Naive B cell (primary cell): ENCODE data around the gene ZNF479. TPM values are rescaled to one million over a fixed set of nuclear protein-coding genes. Genes with fewer than 3 reads are reported as not detected.
"Not testable (repeated sequence)": the region's sequence is repeated elsewhere in the genome, so short reads cannot be mapped to it uniquely, and the experiment has no call there.

ENCODE experiments used
- ATAC-seq, 2 donors: fragments of 150-1000 bp; cut with Tn5 transposase; 2 replicates each; pipeline ENCODE4 v1.10.0; 2021; ENCODE audit warnings: low read depth in 2 of 2, mild to moderate bottlenecking in 2 of 2, moderate library complexity in 2 of 2
- DNase-seq: peaks from one replicate; pipeline ENCODE4 v3.0.0; 2022
- H3K27ac Mint-ChIP-seq, 6 donors: one replicate each; pipeline ENCODE4 v1.8.0; 2020 to 2022; ENCODE audit warnings: mild to moderate bottlenecking in 6 of 6, mixed read lengths in 6 of 6, moderate library complexity in 5 of 6, inconsistent platforms in 2 of 6
- H3K27me3 Mint-ChIP-seq, 3 donors: one replicate each; pipeline ENCODE4 v1.8.0; 2021 to 2022; ENCODE audit warnings: mixed read lengths in 3 of 3, mild to moderate bottlenecking in 1 of 3
- H3K36me3 Mint-ChIP-seq, 2 donors: one replicate each; pipeline ENCODE4 v1.8.0; 2020 to 2022; ENCODE audit warnings: mixed read lengths in 2 of 2, inconsistent platforms in 1 of 2, mild to moderate bottlenecking in 1 of 2
- H3K4me1 Mint-ChIP-seq, 3 donors: one replicate each; pipeline ENCODE4 v1.8.0; 2020 to 2022; ENCODE audit warnings: mixed read lengths in 3 of 3, inconsistent platforms in 1 of 3, mild to moderate bottlenecking in 1 of 3, moderate library complexity in 1 of 3
- H3K4me3 Mint-ChIP-seq, 8 donors: one replicate each; pipeline ENCODE4 v1.8.0; 2020 to 2022; ENCODE audit warnings: mild to moderate bottlenecking in 8 of 8, mixed read lengths in 8 of 8, moderate library complexity in 8 of 8, inconsistent platforms in 2 of 8
- H3K9me3 Mint-ChIP-seq, 7 donors: one replicate each; pipeline ENCODE4 v1.8.0; 2020 to 2022; ENCODE audit warnings: mixed read lengths in 7 of 7, mild to moderate bottlenecking in 5 of 7, inconsistent platforms in 2 of 7, moderate library complexity in 1 of 7
- polyA plus RNA-seq, 6 donors: library from polyadenylated mRNA; unstranded; fragments of 300-500 nt; fragmentation: Illumina TruSeq; gene quantifications; one replicate each; pipeline ENCODE4 v1.2.3, GENCODE V29; 2021; ENCODE audit warnings: low read depth in 6 of 6

ZNF479 gene
- not detected for polyA plus RNA-seq

GRCh38 chr7:57132336-57132735 lies at the start of gene ZNF479:
Gene ZNF479 (minus strand): TSS chr7:57132436. CDS start chr7:57132324, 112 bp downstream.
- H3K36me3 Mint-ChIP-seq, ATAC-seq, H3K27me3 Mint-ChIP-seq, H3K4me1 Mint-ChIP-seq, H3K4me3 Mint-ChIP-seq, H3K27ac Mint-ChIP-seq, DNase-seq: not testable (repeated sequence)
- peaks cover 9 to 62% (median 44%) of the 10 kb centered on the region in 7 donors for H3K9me3 Mint-ChIP-seq

- peaks cover 0 to 18% of the 10 kb centered on the region in 2 donors for H3K36me3 Mint-ChIP-seq
- no peak for ATAC-seq
These were observed 49.8 kb upstream of the ZNF479 start for GRCh38 chr7:57182031-57182430.

GRCh38 chr7:57181281-57181680 lies 49.0 kb upstream of the ZNF479 start:
- H3K27me3 Mint-ChIP-seq = no peaks in the 10 kb centered on the region
- no peak for DNase-seq
- H3K27ac Mint-ChIP-seq = peak overlapping the region in 1 of 6 donors; percentile 7
- no peak for ATAC-seq
- H3K4me3 Mint-ChIP-seq = no peak overlapping the region
- peaks cover 0 to 18% of the 10 kb centered on the region in 2 donors for H3K36me3 Mint-ChIP-seq
- no peaks in the 10 kb centered on the region for H3K4me1 Mint-ChIP-seq
- H3K9me3 Mint-ChIP-seq = peaks cover 16 to 27% (median 22%) of the 10 kb centered on the region in 7 donors

More at GRCh38 chr7:57182031-57182430, 49.8 kb upstream of the ZNF479 start:
- no peaks in the 10 kb centered on the region for H3K27me3 Mint-ChIP-seq
- no peak for DNase-seq
- no peak overlapping the region for H3K4me3 Mint-ChIP-seq
- no peak overlapping the region for H3K27ac Mint-ChIP-seq
- no peaks in the 10 kb centered on the region for H3K4me1 Mint-ChIP-seq
- H3K9me3 Mint-ChIP-seq = peaks cover 18 to 26% (median 22%) of the 10 kb centered on the region in 7 donors

DNA sequence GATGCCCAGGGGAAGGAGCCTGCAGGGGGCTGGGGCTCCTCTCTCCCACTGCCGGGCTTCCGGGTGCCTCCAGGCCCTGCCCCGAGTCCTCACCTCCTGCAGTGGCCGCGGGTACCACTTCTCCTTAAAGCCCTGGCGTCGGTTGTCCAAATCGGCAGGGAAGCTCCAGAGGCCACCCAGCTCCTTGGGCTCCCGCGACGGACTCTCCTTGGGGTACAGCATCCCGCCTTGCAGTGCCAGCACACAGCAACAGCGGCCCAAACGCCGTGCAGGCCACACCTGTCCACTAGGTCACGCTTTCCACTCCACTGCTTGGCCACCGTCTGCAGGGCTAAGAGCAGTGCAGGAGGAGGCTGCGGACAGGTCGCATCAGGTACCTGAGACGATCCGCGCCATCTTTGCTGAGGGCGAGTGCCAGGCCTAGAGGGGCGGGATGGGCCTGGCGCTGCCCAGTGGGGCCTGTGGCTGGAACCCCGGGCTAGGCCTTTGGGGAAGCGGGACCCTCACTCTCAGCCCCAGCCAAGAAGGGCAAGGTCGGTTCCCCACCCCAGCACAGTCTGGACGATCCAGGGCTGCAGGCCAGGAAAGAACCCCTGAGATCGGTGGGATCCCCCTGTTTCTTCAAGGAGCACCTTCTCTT lies 47.7 kb upstream of the ZNF479 start:
- Mint-ChIP-seq H3K27me3 (no peaks in the 10 kb centered on the region), H3K36me3 (peaks cover 0 to 18% of the 10 kb centered on the region in 2 donors), H3K9me3 (peaks cover 13 to 27% (median 22%) of the 10 kb centered on the region in 7 donors), H3K4me1 (no peaks in the 10 kb centered on the region), H3K27ac (no peak overlapping the region), H3K4me3 (no peak overlapping the region)
- ATAC-seq (no peak), DNase-seq (no peak)

- Mint-ChIP-seq H3K9me3 (peaks cover 11 to 24% (median 22%) of the 10 kb centered on the region in 7 donors), H3K4me3 (no peak overlapping the region), H3K27ac (no peak overlapping the region), H3K4me1 (no peaks in the 10 kb centered on the region), H3K36me3 (peaks cover 0 to 18% of the 10 kb centered on the region in 2 donors), H3K27me3 (no peaks in the 10 kb centered on the region)
- ATAC-seq (no peak), DNase-seq (no peak)
These were observed 46.5 kb upstream of the ZNF479 start for GRCh38 chr7:57178768-57179139.

DNA sequence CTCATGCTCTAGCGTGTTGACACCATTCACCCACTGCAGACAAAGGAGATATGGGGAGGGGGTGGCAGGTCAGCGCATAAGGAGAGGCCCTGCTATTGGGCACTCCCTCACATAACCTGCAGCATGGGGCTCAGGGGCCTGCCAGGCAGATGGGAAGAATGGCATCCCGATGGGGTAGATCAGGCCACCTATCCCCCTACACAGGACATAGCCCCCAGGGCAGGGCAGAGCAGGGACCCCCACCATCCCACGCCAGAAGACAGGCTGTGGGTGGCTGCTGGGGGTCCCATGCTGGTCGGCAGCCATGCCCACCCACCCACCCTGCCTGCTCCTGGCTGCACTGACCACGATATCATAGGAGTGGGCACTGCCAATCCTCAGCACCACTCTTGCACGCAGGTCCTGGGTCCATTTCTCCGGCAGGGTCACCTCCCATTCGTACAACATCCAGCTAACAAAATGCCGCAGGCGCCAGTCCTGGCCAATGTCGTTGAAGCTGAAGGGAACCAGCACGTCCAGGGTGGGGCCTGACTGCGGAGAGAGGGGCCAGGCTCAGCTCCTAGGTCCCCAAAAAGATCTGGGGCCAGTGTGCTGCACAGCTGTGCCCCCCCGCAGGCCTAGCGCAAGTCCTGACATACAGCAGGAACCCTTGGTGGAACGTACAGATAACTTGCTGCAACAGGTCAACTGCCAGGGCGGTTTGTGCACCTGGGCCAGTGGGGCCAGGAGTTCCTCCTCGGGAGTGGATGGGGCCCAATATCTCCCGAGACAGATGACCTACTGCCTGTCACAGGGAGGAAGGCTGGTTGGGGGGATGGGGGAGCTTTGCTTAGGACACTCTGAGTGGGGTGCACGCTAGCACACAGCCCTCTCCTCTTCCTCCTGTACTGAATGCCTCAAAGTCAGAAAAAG lies 45.9 kb upstream of the ZNF479 start:
- DNase-seq (no peak), ATAC-seq (no peak)
- H3K36me3 Mint-ChIP-seq = peaks cover 0 to 18% of the 10 kb centered on the region in 2 donors
- H3K27me3 Mint-ChIP-seq = no peaks in the 10 kb centered on the region
- no peak overlapping the region for H3K4me3 Mint-ChIP-seq
- H3K27ac Mint-ChIP-seq = no peak overlapping the region
- H3K4me1 Mint-ChIP-seq = no peaks in the 10 kb centered on the region
- H3K9me3 Mint-ChIP-seq = peaks cover 11 to 24% (median 22%) of the 10 kb centered on the region in 7 donors

DNA sequence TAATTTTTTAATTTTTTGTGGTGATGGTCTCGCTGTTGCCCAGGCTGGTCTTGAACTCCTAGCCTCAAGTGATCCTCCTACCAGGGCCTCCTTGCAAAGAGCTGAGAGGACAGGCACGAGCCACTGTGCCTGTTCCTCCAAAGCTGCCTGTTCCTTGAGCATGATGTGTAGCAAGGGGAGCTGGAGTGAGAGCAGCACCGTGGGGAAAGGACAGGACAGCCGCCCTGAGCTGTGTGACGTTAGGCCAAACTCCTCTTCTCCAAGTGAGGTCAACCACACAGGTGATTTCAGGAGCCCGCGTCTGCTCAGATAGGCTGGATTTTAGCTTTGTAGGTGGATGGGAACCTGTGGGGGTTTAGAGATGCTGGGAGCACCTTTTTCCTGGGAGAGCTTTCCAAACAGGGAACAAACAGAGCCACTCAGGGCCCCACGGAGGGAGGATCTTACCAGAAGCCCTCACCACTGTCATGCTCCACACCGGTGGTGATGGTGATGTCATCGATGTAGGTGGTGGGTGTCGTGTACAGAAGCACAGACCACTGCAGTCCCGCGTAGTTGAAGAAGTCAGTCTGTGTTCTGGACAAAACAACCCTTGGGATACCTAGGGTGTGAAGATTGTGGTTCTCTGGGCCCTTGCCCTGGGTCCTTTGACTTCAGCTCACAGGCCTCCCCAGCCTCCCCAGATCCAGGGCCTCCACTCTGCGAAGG lies 44.8 kb upstream of the ZNF479 start:
- H3K27me3 Mint-ChIP-seq = no peaks in the 10 kb centered on the region
- ATAC-seq = no peak
- H3K36me3 Mint-ChIP-seq = peaks cover 0 to 12% of the 10 kb centered on the region in 2 donors
- no peak overlapping the region for H3K4me3 Mint-ChIP-seq
- H3K27ac Mint-ChIP-seq = no peak overlapping the region
- DNase-seq = no peak
- H3K4me1 Mint-ChIP-seq = no peaks in the 10 kb centered on the region
- peaks cover 8 to 24% (median 15%) of the 10 kb centered on the region in 7 donors for H3K9me3 Mint-ChIP-seq

GRCh38 chr7:57165285-57165899 lies 33.2 kb upstream of the ZNF479 start:
- no peak overlapping the region for H3K4me3 Mint-ChIP-seq
- H3K36me3 Mint-ChIP-seq = peaks cover 5 to 7% of the 10 kb centered on the region in 2 donors
- no peaks in the 10 kb centered on the region for H3K4me1 Mint-ChIP-seq
- ATAC-seq = no peak
- H3K27ac Mint-ChIP-seq = no peak overlapping the region
- no peaks in the 10 kb centered on the region for H3K27me3 Mint-ChIP-seq
- H3K9me3 Mint-ChIP-seq = peaks cover 8 to 45% (median 37%) of the 10 kb centered on the region in 7 donors
- DNase-seq = no peak

DNA sequence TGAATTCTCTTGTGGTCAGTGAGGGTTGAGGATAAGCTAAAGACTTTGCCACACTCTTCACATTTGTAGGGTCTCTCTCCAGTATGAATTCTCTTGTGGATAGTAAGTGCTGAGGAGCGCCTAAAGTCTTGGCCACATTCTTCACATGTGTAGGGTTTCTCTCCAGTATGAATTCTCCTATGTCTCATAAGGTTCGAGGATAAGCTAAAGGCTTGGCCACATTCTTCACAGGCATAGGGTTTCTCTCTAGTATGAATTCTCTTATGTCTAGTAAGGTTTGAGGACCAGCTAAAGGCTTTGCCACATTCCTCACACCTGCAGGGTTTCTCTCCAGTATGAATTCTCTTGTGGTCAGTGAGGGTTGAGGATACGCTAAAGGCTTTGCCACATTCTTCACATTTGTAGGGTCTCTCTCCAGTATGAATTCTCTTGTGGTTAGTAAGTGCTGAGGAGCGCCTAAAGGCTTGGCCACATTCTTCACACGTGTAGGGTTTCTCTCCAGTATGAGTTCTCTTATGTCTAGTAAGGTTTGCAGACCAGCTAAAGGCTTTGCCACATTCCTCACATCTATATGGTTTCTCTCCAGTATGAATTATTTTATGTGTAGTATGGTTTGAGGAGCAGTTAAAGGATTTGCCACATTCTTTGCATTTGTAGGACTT lies 12.0 kb downstream of the ZNF479 start:
- Mint-ChIP-seq H3K36me3 (peaks cover 0 to 13% of the 10 kb centered on the region in 2 donors), H3K9me3 (peaks cover 0 to 42% (median 30%) of the 10 kb centered on the region in 7 donors)
- H3K27me3 Mint-ChIP-seq, ATAC-seq, H3K27ac Mint-ChIP-seq, DNase-seq, H3K4me3 Mint-ChIP-seq, H3K4me1 Mint-ChIP-seq: not testable (repeated sequence)
